Thoracic aorta (tissue), 2 donors: ENCODE results near the gene FBXW5. TPM values are rescaled to one million over a fixed set of nuclear protein-coding genes. Genes with fewer than 3 reads are reported as not detected.

Source experiments
- ATAC-seq: fragments of 150-250 bp; one replicate; pipeline ENCODE4 v1.8.0; 2017; ENCODE audit warnings: low read depth; ENCODE audit not compliant: insufficient number of reproducible peaks, low FRiP score
- DNase-seq: peaks from one replicate; pipeline ENCODE4 v3.0.0-alpha.2; 2020; ENCODE audit warnings: low spot score
- H3K27ac ChIP-seq, 2 donors: fragments of 200-600 bp; sonication (generic); 1 replicate in 1 of 2; 2 replicates in 1 of 2; pipeline ENCODE4 v1.5.1; 2016; ENCODE audit warnings: mild to moderate bottlenecking in 2 of 2, moderate library complexity in 2 of 2
- H3K27me3 ChIP-seq: fragments of 200-600 bp; sonication (generic); replicated peaks from 2 replicates; pipeline ENCODE4 v1.6.0; 2016; ENCODE audit warnings: mild to moderate bottlenecking; ENCODE audit not compliant: insufficient read depth
- H3K36me3 ChIP-seq: fragments of 200-600 bp; sonication (generic); one replicate; pipeline ENCODE4 v1.5.1; 2016
- H3K4me1 ChIP-seq, 2 donors: fragments of 200-600 bp; sonication (generic); 1 replicate in 1 of 2; 2 replicates in 1 of 2; pipeline versions ENCODE4 v1.5.1 to v1.6.0; 2016; ENCODE audit warnings: low read depth in 2 of 2, mild to moderate bottlenecking in 1 of 2; ENCODE audit not compliant: control insufficient read depth in 1 of 2
- H3K4me3 ChIP-seq: fragments of 200-600 bp; sonication (generic); 2 replicates; pipeline ENCODE4 v1.5.1; 2016; ENCODE audit warnings: mild to moderate bottlenecking
- H3K9me3 ChIP-seq: fragments of 200-600 bp; sonication (generic); 2 replicates; pipeline ENCODE4 v1.5.1; 2016
- total RNA-seq, 2 donors: library from RNA; depleted of rRNA; stranded (reverse); fragments of >200 nt; gene quantifications; one replicate each; pipeline versions ENCODE4 v1.1.0 to v1.2.3, GENCODE V29; 2016
- TF ChIP-seq, protein P1 (sequence below): fragments of 200-600 bp; sonication (generic); IDR thresholded peaks from one replicate; pipeline ENCODE4 v1.5.1; 2019; ENCODE audit warnings: antibody characterized with exemption

FBXW5 gene
- total RNA-seq, 2 donors from 2014 or later, result 176 to 383 TPM

DNA sequence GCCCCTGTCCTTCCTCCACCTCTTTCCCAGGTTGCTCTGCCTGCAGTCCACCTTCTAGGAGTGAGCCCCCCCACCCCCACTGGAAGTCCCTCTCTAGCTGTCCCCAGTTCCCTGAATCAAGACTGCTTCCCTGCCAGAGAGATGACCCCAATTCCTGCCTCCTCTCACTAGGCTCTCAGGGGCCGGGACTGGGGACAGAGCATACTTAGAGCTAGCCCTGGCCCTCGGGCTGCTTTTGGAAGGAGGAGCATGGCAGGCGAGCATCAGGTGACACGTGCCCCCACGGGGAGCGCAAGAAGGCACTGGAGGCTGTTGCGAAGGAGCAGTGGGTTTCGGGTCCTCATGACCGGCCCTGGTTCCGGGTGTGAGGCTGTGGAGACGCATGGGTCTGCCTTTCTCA, 48.5 kb downstream of the FBXW5 start:
- no peak for DNase-seq
- no peak for ATAC-seq
- Histone ChIP-seq H3K9me3 (no peaks in the 10 kb centered on the region), H3K4me1 (peaks cover 0 to 10% of the 10 kb centered on the region in 2 donors), H3K4me3 (no peak overlapping the region), H3K36me3 (peaks cover 3% of the 10 kb centered on the region), H3K27me3 (no peaks in the 10 kb centered on the region), H3K27ac (no peak overlapping the region)
- TF ChIP-seq, protein P1, sequence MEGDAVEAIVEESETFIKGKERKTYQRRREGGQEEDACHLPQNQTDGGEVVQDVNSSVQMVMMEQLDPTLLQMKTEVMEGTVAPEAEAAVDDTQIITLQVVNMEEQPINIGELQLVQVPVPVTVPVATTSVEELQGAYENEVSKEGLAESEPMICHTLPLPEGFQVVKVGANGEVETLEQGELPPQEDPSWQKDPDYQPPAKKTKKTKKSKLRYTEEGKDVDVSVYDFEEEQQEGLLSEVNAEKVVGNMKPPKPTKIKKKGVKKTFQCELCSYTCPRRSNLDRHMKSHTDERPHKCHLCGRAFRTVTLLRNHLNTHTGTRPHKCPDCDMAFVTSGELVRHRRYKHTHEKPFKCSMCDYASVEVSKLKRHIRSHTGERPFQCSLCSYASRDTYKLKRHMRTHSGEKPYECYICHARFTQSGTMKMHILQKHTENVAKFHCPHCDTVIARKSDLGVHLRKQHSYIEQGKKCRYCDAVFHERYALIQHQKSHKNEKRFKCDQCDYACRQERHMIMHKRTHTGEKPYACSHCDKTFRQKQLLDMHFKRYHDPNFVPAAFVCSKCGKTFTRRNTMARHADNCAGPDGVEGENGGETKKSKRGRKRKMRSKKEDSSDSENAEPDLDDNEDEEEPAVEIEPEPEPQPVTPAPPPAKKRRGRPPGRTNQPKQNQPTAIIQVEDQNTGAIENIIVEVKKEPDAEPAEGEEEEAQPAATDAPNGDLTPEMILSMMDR, result no peak

DNA sequence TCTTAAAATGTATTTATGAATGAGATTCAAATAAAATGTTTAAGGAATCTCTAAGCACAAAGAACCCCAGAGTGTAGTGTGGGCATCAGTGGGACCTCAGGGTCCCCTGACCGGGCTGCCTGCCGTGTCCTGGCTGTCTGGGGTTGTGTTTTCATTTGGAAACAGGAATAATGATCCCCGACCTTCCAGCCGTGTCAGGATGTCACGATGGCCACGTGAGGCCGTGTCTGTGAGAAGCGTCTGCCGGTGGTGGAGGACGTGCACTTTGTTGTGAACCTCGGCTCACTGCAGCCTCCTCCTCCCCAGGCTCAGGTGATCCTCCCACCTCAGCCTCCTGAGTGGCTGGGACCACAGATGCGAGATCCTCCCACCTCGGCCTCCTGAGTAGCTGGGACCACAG, 53.9 kb downstream of the FBXW5 start:
- H3K4me1 ChIP-seq, result peaks cover 3 to 10% of the 10 kb centered on the region in 2 donors
- H3K36me3 ChIP-seq, result peaks cover 3% of the 10 kb centered on the region
- H3K4me3 ChIP-seq, result no peak overlapping the region
- ATAC-seq (no peak), DNase-seq (no peak)
- TF ChIP-seq, protein P1, result no peak
- no peaks in the 10 kb centered on the region for H3K9me3 ChIP-seq
- H3K27ac ChIP-seq, result no peak overlapping the region
- H3K27me3 ChIP-seq, result no peaks in the 10 kb centered on the region

Other genes with a start within 250 kb of the FBXW5 start
- 1 to 10 TPM; 4.8 to 6.9 TPM for gene DIPK1B, start 232.2 kb downstream of the FBXW5 start, total RNA-seq
- 1 to 10 TPM; 3.1 to 9.4 TPM for gene LCN10, start 201.8 kb downstream of the FBXW5 start, total RNA-seq
- gene LCN6, start 196.2 kb downstream of the FBXW5 start, total RNA-seq, result 10 to 100 TPM in 1 of 2 donors, 1 to 10 TPM in 1; 4.5 to 25.3 TPM
- gene LCN8, start 186.5 kb downstream of the FBXW5 start, total RNA-seq, result not detected
- not detected for gene LCN15, start 180.2 kb downstream of the FBXW5 start, total RNA-seq
- gene TMEM141, start 153.4 kb downstream of the FBXW5 start, total RNA-seq, result 10 to 100 TPM; 12.8 to 37.8 TPM
- gene CCDC183, start 148.4 kb downstream of the FBXW5 start, total RNA-seq, result under 1 TPM; 0.68 to 0.71 TPM
- 10 to 100 TPM; 61.7 to 86.2 TPM for gene RABL6, start 136.8 kb downstream of the FBXW5 start, total RNA-seq
- 1 to 10 TPM; 7.3 to 9.2 TPM for gene AJM1, start 102.3 kb downstream of the FBXW5 start, total RNA-seq
- 10 to 100 TPM; 37.5 to 92.1 TPM for gene PHPT1, start 95.3 kb downstream of the FBXW5 start, total RNA-seq
- gene MAMDC4, start 92.4 kb downstream of the FBXW5 start, total RNA-seq, result 1 to 10 TPM; 1.8 to 2.8 TPM
- 100 to 1,000 TPM; 200 to 240 TPM for gene EDF1, start 78.4 kb downstream of the FBXW5 start, total RNA-seq
- 10 to 100 TPM; 11.6 to 12.9 TPM for gene TRAF2, start 58.2 kb downstream of the FBXW5 start, total RNA-seq
- gene C8G, start 505 bp upstream of the FBXW5 start, total RNA-seq, result not detected
- gene LCN12, start 7.5 kb upstream of the FBXW5 start, total RNA-seq, result under 1 TPM in 1 of 2 donors, not detected in 1; 0.27 TPM
- 10 to 100 TPM; 66.1 to 89.5 TPM for gene PTGDS, start 32.8 kb upstream of the FBXW5 start, total RNA-seq
- gene LCNL1, start 38.3 kb upstream of the FBXW5 start, total RNA-seq, result not detected
- gene PAXX, start 47.7 kb upstream of the FBXW5 start, total RNA-seq, result 10 to 100 TPM; 49.9 to 57.3 TPM
- gene CLIC3, start 51.8 kb upstream of the FBXW5 start, total RNA-seq, result 1 to 10 TPM; 1.4 to 8.7 TPM
- gene ABCA2, start 83.5 kb upstream of the FBXW5 start, total RNA-seq, result 10 to 100 TPM; 37.2 to 60.5 TPM
- not detected for gene FUT7, start 87.3 kb upstream of the FBXW5 start, total RNA-seq
- 10 to 100 TPM; 71.5 to 95.8 TPM for gene NPDC1, start 101.4 kb upstream of the FBXW5 start, total RNA-seq
- under 1 TPM; 0.92 to 0.95 TPM for gene ENTPD2, start 109.3 kb upstream of the FBXW5 start, total RNA-seq
- gene SAPCD2, start 125.8 kb upstream of the FBXW5 start, total RNA-seq, result under 1 TPM; 0.41 to 0.92 TPM
- gene UAP1L1, start 132.8 kb upstream of the FBXW5 start, total RNA-seq, result 10 to 100 TPM in 1 of 2 donors, 1 to 10 TPM in 1; 9.6 to 11.4 TPM
- 10 to 100 TPM; 32.9 to 52.9 TPM for gene MAN1B1, start 142.2 kb upstream of the FBXW5 start, total RNA-seq
- gene DPP7, start 170.0 kb upstream of the FBXW5 start, total RNA-seq, result 100 to 1,000 TPM; 100 to 148 TPM
- not detected for gene GRIN1, start 194.4 kb upstream of the FBXW5 start, total RNA-seq
- not detected for gene LRRC26, start 225.3 kb upstream of the FBXW5 start, total RNA-seq
- gene TMEM210, start 227.3 kb upstream of the FBXW5 start, total RNA-seq, result not detected
- gene ANAPC2, start 243.8 kb upstream of the FBXW5 start, total RNA-seq, result 10 to 100 TPM; 25.2 to 43.0 TPM
- 10 to 100 TPM; 40.6 to 67.1 TPM for gene SSNA1, start 243.9 kb upstream of the FBXW5 start, total RNA-seq